HL-60/S4 treated with retinoic acid at 250 ng/mL for 4 days and 3 days (cell line): ENCODE results near the gene DGCR2.
"Not testable (repeated sequence)": the region's sequence is repeated elsewhere in the genome, so short reads cannot be mapped to it uniquely, and the experiment has no call there.

Experiments
- in situ Hi-C: fragments of 300-500 bp; cut with MboI; formaldehyde crosslinking; loops from 2 replicates; pipeline ENCODE4 v1.7.0; 2022; ENCODE audit warnings: low sequenced_read_pairs

The DGCR2 gene

GRCh38 chr22:19062139-19062942 is 59.9 kb downstream of the DGCR2 start:
- in situ Hi-C loops, result no loop called here

- in situ Hi-C loops, result no loop called here
These were observed 60.6 kb downstream of the DGCR2 start for GRCh38 chr22:19061471-19062138.

GRCh38 chr22:19060356-19061009 is 61.7 kb downstream of the DGCR2 start:
- in situ Hi-C loops, result no loop called here

- in situ Hi-C loops, result no loop called here
These were observed 62.5 kb downstream of the DGCR2 start for GRCh38 chr22:19059481-19060278.

GRCh38 chr22:19058713-19059451 is 63.3 kb downstream of the DGCR2 start:
- in situ Hi-C loops, result no loop called here

GRCh38 chr22:19057999-19058491 is 64.2 kb downstream of the DGCR2 start:
- in situ Hi-C loops, result no loop called here

- in situ Hi-C loops, result no loop called here
These were observed 64.7 kb downstream of the DGCR2 start for GRCh38 chr22:19057539-19057938.

- in situ Hi-C loops, result no loop called here
These were observed 65.2 kb downstream of the DGCR2 start for GRCh38 chr22:19056951-19057401.

- in situ Hi-C loops, result no loop called here
These were observed 66.4 kb downstream of the DGCR2 start for GRCh38 chr22:19055801-19056200.

GRCh38 chr22:19052941-19053541 is 69.2 kb downstream of the DGCR2 start:
- in situ Hi-C loops, result no loop called here

- in situ Hi-C loops, result no loop called here
These were observed 70.7 kb downstream of the DGCR2 start for GRCh38 chr22:19051381-19052072.

- in situ Hi-C loops, result not testable (repeated sequence)
These were observed 71.4 kb downstream of the DGCR2 start for GRCh38 chr22:19050847-19051246.

- in situ Hi-C loops, result no loop called here
These were observed 72.1 kb downstream of the DGCR2 start for GRCh38 chr22:19050117-19050516.

GRCh38 chr22:19048531-19048930 is 73.7 kb downstream of the DGCR2 start:
- in situ Hi-C loops, result no loop called here

GRCh38 chr22:19047993-19048392 is 74.2 kb downstream of the DGCR2 start:
- in situ Hi-C loops, result no loop called here

- in situ Hi-C loops, result no loop called here
These were observed 75.2 kb downstream of the DGCR2 start for GRCh38 chr22:19046719-19047609.

- in situ Hi-C loops, result no loop called here
These were observed 75.9 kb downstream of the DGCR2 start for GRCh38 chr22:19046287-19046686.

GRCh38 chr22:19045094-19045493 is 77.1 kb downstream of the DGCR2 start:
- in situ Hi-C loops, result no loop called here
